Liver (tissue), 9 donors: ENCODE measurements around the gene FCSK. TPM values are rescaled to one million over a fixed set of nuclear protein-coding genes. Genes with fewer than 3 reads are reported as not detected.

ENCODE experiments used
- DNase-seq: peaks from one replicate; pipeline ENCODE4 v3.0.0-alpha.2; 2017; ENCODE audit warnings: low spot score
- H3K27ac ChIP-seq, 2 donors: one replicate each; pipeline ENCODE4 v1.7.0; 2013; ENCODE audit warnings: inconsistent platforms in 2 of 2, low read length in 2 of 2, control low read depth in 1 of 2, low read depth in 1 of 2, mild to moderate bottlenecking in 1 of 2
- H3K27me3 ChIP-seq, 4 donors: one replicate each; pipeline versions ENCODE4 v1.6.1 to v1.7.0; 2013; ENCODE audit warnings: low read length in 3 of 4, inconsistent platforms in 1 of 4, mild to moderate bottlenecking in 1 of 4, moderate library complexity in 1 of 4; ENCODE audit not compliant: control insufficient read depth in 4 of 4, insufficient read depth in 4 of 4
- H3K36me3 ChIP-seq, 4 donors: one replicate each; pipeline versions ENCODE4 v1.6.1 to v1.7.0; 2013; ENCODE audit warnings: low read length in 3 of 4, mild to moderate bottlenecking in 3 of 4, low read depth in 1 of 4, moderate library complexity in 1 of 4; ENCODE audit not compliant: control insufficient read depth in 4 of 4, insufficient read depth in 3 of 4
- H3K4me1 ChIP-seq, 4 donors: one replicate each; pipeline versions ENCODE4 v1.6.1 to v1.7.0; 2013; ENCODE audit warnings: low read length in 3 of 4, mild to moderate bottlenecking in 3 of 4, moderate library complexity in 1 of 4; ENCODE audit not compliant: control insufficient read depth in 4 of 4, insufficient read depth in 4 of 4
- H3K4me3 ChIP-seq, 3 donors: one replicate each; pipeline versions ENCODE4 v1.6.1 to v1.7.0; 2013; ENCODE audit warnings: low read length in 3 of 3, control low read depth in 1 of 3, low read depth in 1 of 3, mild to moderate bottlenecking in 1 of 3
- H3K9ac ChIP-seq, 2 donors: one replicate each; pipeline ENCODE4 v1.7.0; 2013; ENCODE audit warnings: low read length in 2 of 2, mild to moderate bottlenecking in 2 of 2, moderate library complexity in 2 of 2, control low read depth in 1 of 2, low read depth in 1 of 2
- H3K9me3 ChIP-seq, 4 donors: one replicate each; pipeline versions ENCODE4 v1.6.1 to v1.7.0; 2013; ENCODE audit warnings: low read length in 3 of 4; ENCODE audit not compliant: control insufficient read depth in 4 of 4
- ATF3 ChIP-seq: IDR thresholded peaks from 2 replicates; pipeline ENCODE4 v1.6.1; 2016; ENCODE audit warnings: antibody characterized with exemption
- CTCF ChIP-seq: fragments of 150-350 bp; IDR thresholded peaks from 2 replicates; pipeline ENCODE4 v1.5.1; 2017; ENCODE audit warnings: improper control_type of control experiment, low read depth, low read length; ENCODE audit not compliant: missing input control
- EGR1 ChIP-seq, 2 donors: IDR thresholded peaks; 2 replicates each; pipeline ENCODE4 v1.6.1; 2016 to 2018; ENCODE audit warnings: antibody characterized with exemption in 2 of 2, low read depth in 2 of 2
- FOXA1 ChIP-seq: IDR thresholded peaks from 2 replicates; pipeline ENCODE4 v1.6.1; 2016; ENCODE audit warnings: antibody characterized with exemption
- FOXA2 ChIP-seq: IDR thresholded peaks from 2 replicates; pipeline ENCODE4 v1.6.1; 2016; ENCODE audit warnings: antibody characterized with exemption
- GABPA ChIP-seq, 2 donors: IDR thresholded peaks in 1 of 2; conservative IDR thresholded peaks in 1 of 2; 2 replicates each; pipeline ENCODE4 v1.6.1; 2016; ENCODE audit warnings: antibody characterized with exemption in 2 of 2, mild to moderate bottlenecking in 1 of 2, moderate library complexity in 1 of 2
- HNF4A ChIP-seq, 2 donors: conservative IDR thresholded peaks; 2 replicates each; pipeline ENCODE4 v1.6.1; 2016; ENCODE audit warnings: antibody characterized with exemption in 2 of 2, mild to moderate bottlenecking in 2 of 2
- HNF4G ChIP-seq: IDR thresholded peaks from 2 replicates; pipeline ENCODE4 v1.6.1; 2016; ENCODE audit warnings: antibody characterized with exemption
- JUND ChIP-seq, 2 donors: IDR thresholded peaks; 2 replicates each; pipeline ENCODE4 v1.6.1; 2016; ENCODE audit warnings: antibody characterized with exemption in 2 of 2
- MAX ChIP-seq: IDR thresholded peaks from 2 replicates; pipeline ENCODE4 v1.6.1; 2016; ENCODE audit warnings: antibody characterized with exemption
- NR2F2 ChIP-seq: IDR thresholded peaks from 2 replicates; pipeline ENCODE4 v1.6.1; 2016; ENCODE audit warnings: antibody characterized with exemption
- RAD21 ChIP-seq, 2 donors: IDR thresholded peaks; 2 replicates each; pipeline ENCODE4 v1.6.1; 2016; ENCODE audit warnings: antibody characterized with exemption in 2 of 2, mild to moderate bottlenecking in 2 of 2
- REST ChIP-seq: IDR thresholded peaks from 2 replicates; pipeline ENCODE4 v1.6.1; 2016; ENCODE audit warnings: antibody characterized with exemption, mild to moderate bottlenecking
- RXRA ChIP-seq, 2 donors: IDR thresholded peaks; 2 replicates each; pipeline ENCODE4 v1.6.1; 2017 to 2018; ENCODE audit warnings: antibody characterized with exemption in 2 of 2, mild to moderate bottlenecking in 1 of 2
- SP1 ChIP-seq: IDR thresholded peaks from 2 replicates; pipeline ENCODE4 v1.6.1; 2018; ENCODE audit warnings: antibody characterized with exemption, mild to moderate bottlenecking
- TAF1 ChIP-seq: conservative IDR thresholded peaks from 2 replicates; pipeline ENCODE4 v1.6.1; 2016; ENCODE audit warnings: antibody characterized with exemption, mild to moderate bottlenecking
- YY1 ChIP-seq: IDR thresholded peaks from 2 replicates; pipeline ENCODE4 v1.6.1; 2016; ENCODE audit warnings: antibody characterized with exemption, mild to moderate bottlenecking
- ZBTB33 ChIP-seq: IDR thresholded peaks from 2 replicates; pipeline ENCODE4 v1.6.1; 2016; ENCODE audit warnings: antibody characterized with exemption
- WGBS: extraction: QIAGEN DNeasy Blood & Tissue Kit; methylation state at CpG from one replicate; pipeline ENCODE4 v1.1.7; 2013; 5-methylcytosine and 5-hydroxymethylcytosine counted together
- polyA plus RNA-seq, 2 donors: library from polyadenylated mRNA; stranded (reverse) in 1 of 2; unstranded in 1 of 2; fragments of 200-250 nt in 1 of 2; fragments of >200 nt in 1 of 2; fragmentation: Nextera tagmentation in 1 of 2; extraction: Ambion mirVana in 1 of 2; gene quantifications; one replicate each; pipeline versions ENCODE4 v1.2.1 to v1.2.3, GENCODE V29; 2013 to 2015
- total RNA-seq, 2 donors: library from RNA; depleted of rRNA; stranded (reverse); fragments of >200 nt; gene quantifications; one replicate each; pipeline ENCODE4 v1.2.3, GENCODE V29; 2014
- donor health status: healthy.
- donor health status: healthy.
- donor health status: healthy.
- donor health status: healthy.
- donor health status: healthy.

The FCSK gene
- total and polyA plus RNA-seq, 4 donors: 4.3 to 20.2 (median 8.5) TPM

- Histone ChIP-seq H3K4me3 (no peak overlapping the region), H3K36me3 (no peaks in the 10 kb centered on the region), H3K4me1 (peaks cover 26 to 36% (median 29%) of the 10 kb centered on the region in 4 donors), H3K9ac (peak overlapping the region in 1 of 2 donors; percentile 51), H3K27ac (peak overlapping the region; percentile 72 to 88), H3K9me3 (no peaks in the 10 kb centered on the region), H3K27me3 (no peaks in the 10 kb centered on the region)
- no peak for TF ChIP-seq MAX
- no peak for TF ChIP-seq FOXA2
- TF ChIP-seq RXRA (IDR thresholded peaks at IDR 0.05): no peak
- no peak for TF ChIP-seq TAF1
- no peak for TF ChIP-seq NR2F2
- TF ChIP-seq YY1: no peak
- no peak for TF ChIP-seq GABPA (IDR thresholded peaks at IDR 0.05 in 1 of 2, conservative IDR thresholded peaks at IDR 0.05 in 1 of 2)
- no peak for TF ChIP-seq SP1
- TF ChIP-seq CTCF: no peak
- no peak for DNase-seq
- whole genome bisulfite sequencing: 43% methylated on average over 4 of the region's 4 CpGs
Observed at GRCh38 chr16:70427786-70428177, 26.6 kb upstream of the FCSK start.

- Histone ChIP-seq H3K27ac (peak overlapping the region; percentile 72 to 88), H3K27me3 (no peaks in the 10 kb centered on the region), H3K4me1 (peaks cover 26 to 39% (median 31%) of the 10 kb centered on the region in 4 donors), H3K36me3 (no peaks in the 10 kb centered on the region), H3K9me3 (no peaks in the 10 kb centered on the region), H3K4me3 (no peak overlapping the region), H3K9ac (peak overlapping the region; percentile 0 to 34)
- TF ChIP-seq NR2F2 (peak; percentile 99), MAX (peak; percentile 90), TAF1 (peak; percentile 67), ZBTB33 (peak; percentile 85), RXRA (IDR thresholded peaks at IDR 0.05) (peak; percentile 87 to 93), FOXA2 (peak; percentile 48), FOXA1 (peak; percentile 88), GABPA (IDR thresholded peaks at IDR 0.05 in 1 of 2, conservative IDR thresholded peaks at IDR 0.05 in 1 of 2) (no peak), RAD21 (IDR thresholded peaks at IDR 0.05) (peak; percentile 38 to 63), JUND (IDR thresholded peaks at IDR 0.05) (peak; percentile 81 to 91), CTCF (no peak), SP1 (peak; percentile 94), EGR1 (IDR thresholded peaks at IDR 0.05; ENCODE audit: low read depth in 2 of 2) (peak; percentile 48 to 77), ATF3 (peak; percentile 75), YY1 (peak; percentile 88), HNF4G (peak; percentile 62), HNF4A (conservative IDR thresholded peaks at IDR 0.05) (peak; percentile 84 to 89), REST (no peak)
- 12% methylated on average over 9 of the region's 9 CpGs for WGBS
- DNase-seq: peak; percentile 90
Observed at GRCh38 chr16:70428178-70428998, 26.0 kb upstream of the FCSK start.
